LHCN-M2 (cell line): ENCODE measurements around the gene CNTNAP2. TPM values are rescaled to one million over a fixed set of nuclear protein-coding genes. Genes with fewer than 3 reads are reported as not detected.

Source experiments
- DNase-seq: peaks from one replicate; pipeline ENCODE4 v3.0.0-alpha.2; 2012; ENCODE audit warnings: low read depth
- total RNA-seq: library from RNA; depleted of rRNA; stranded (reverse); fragments of >200 nt; gene quantifications from 2 replicates; pipeline ENCODE4 v1.2.3, GENCODE V29; 2014

The CNTNAP2 gene
- total RNA-seq, 1 experiment from 2014 or later = not detected

GRCh38 chr7:146417176-146417575 lies 300.6 kb downstream of the CNTNAP2 start:
- DNase-seq = no peak

- no peak for DNase-seq
Measured at GRCh38 chr7:146423446-146423845, 306.8 kb downstream of the CNTNAP2 start.

- DNase-seq = no peak
Measured at GRCh38 chr7:146424084-146424483, 307.5 kb downstream of the CNTNAP2 start.

- no peak for DNase-seq
Measured at GRCh38 chr7:146433501-146433900, 316.9 kb downstream of the CNTNAP2 start.

- DNase-seq = no peak
Measured at GRCh38 chr7:146443102-146443501, 326.5 kb downstream of the CNTNAP2 start.

- no peak for DNase-seq
Measured at GRCh38 chr7:146449625-146450024, 333.0 kb downstream of the CNTNAP2 start.

- DNase-seq = no peak
Measured at GRCh38 chr7:146455091-146455655, 338.6 kb downstream of the CNTNAP2 start.

- DNase-seq = no peak
Measured at GRCh38 chr7:146479040-146479439, 362.4 kb downstream of the CNTNAP2 start.

- no peak for DNase-seq
Measured at GRCh38 chr7:146486519-146486918, 369.9 kb downstream of the CNTNAP2 start.

- DNase-seq = no peak
Measured at GRCh38 chr7:146492017-146492416, 375.4 kb downstream of the CNTNAP2 start.

GRCh38 chr7:146494952-146495596 lies 378.5 kb downstream of the CNTNAP2 start:
- DNase-seq = no peak

GRCh38 chr7:146496657-146497056 lies 380.1 kb downstream of the CNTNAP2 start:
- no peak for DNase-seq

- no peak for DNase-seq
Measured at GRCh38 chr7:146499970-146500369, 383.4 kb downstream of the CNTNAP2 start.

GRCh38 chr7:146503844-146504243 lies 387.2 kb downstream of the CNTNAP2 start:
- DNase-seq = no peak

- DNase-seq = peak; percentile 4
Measured at GRCh38 chr7:146510088-146510680, 393.6 kb downstream of the CNTNAP2 start.

- no peak for DNase-seq
Measured at GRCh38 chr7:146514304-146514703, 397.7 kb downstream of the CNTNAP2 start.

GRCh38 chr7:146528581-146528980 lies 412.0 kb downstream of the CNTNAP2 start:
- DNase-seq = no peak

GRCh38 chr7:146539836-146540235 lies 423.2 kb downstream of the CNTNAP2 start:
- DNase-seq = no peak

GRCh38 chr7:146542101-146542500 lies 425.5 kb downstream of the CNTNAP2 start:
- no peak for DNase-seq

- DNase-seq = no peak
Measured at GRCh38 chr7:146544748-146545147, 428.1 kb downstream of the CNTNAP2 start.

- no peak for DNase-seq
Measured at GRCh38 chr7:146548816-146549215, 432.2 kb downstream of the CNTNAP2 start.

- no peak for DNase-seq
Measured at GRCh38 chr7:146554556-146554955, 438.0 kb downstream of the CNTNAP2 start.

- DNase-seq = no peak
Measured at GRCh38 chr7:146557971-146558469, 441.4 kb downstream of the CNTNAP2 start.
